Measurements from ENCODE around the gene N4BP3.
A peak's percentile ranks its signal among the peaks of the same experiment; 100 is the strongest.
"Not testable (repeated sequence)": the region's sequence is repeated elsewhere in the genome, so short reads cannot be mapped to it uniquely, and the experiment has no call there.

Gene N4BP3

GRCh38 chr5:178123094-178123965 lies 10.0 kb downstream of the N4BP3 start:
- DNase-seq, result no peak

GRCh38 chr5:178123966-178124925 lies 10.9 kb downstream of the N4BP3 start:
- DNase-seq, result no peak

GRCh38 chr5:178125253-178125906 lies 12.0 kb downstream of the N4BP3 start:
- no peak for DNase-seq

- no peak for DNase-seq
These were observed 13.2 kb downstream of the N4BP3 start for GRCh38 chr5:178126556-178126955.

- not testable (repeated sequence) for DNase-seq
These were observed 14.1 kb downstream of the N4BP3 start for GRCh38 chr5:178127300-178128009.

- no peak for DNase-seq
These were observed 16.0 kb downstream of the N4BP3 start for GRCh38 chr5:178129296-178129695.

GRCh38 chr5:178130234-178130575 lies 16.9 kb downstream of the N4BP3 start:
- DNase-seq, result not testable (repeated sequence)

- DNase-seq, result peak; percentile 77
These were observed 17.5 kb downstream of the N4BP3 start, which contains the start of gene RMND5B for GRCh38 chr5:178130576-178131445. Gene RMND5B (plus strand): TSS chr5:178131014. CDS start chr5:178138120, 7,106 bp downstream.

GRCh38 chr5:178131446-178131996 lies 18.2 kb downstream of the N4BP3 start:
- no peak for DNase-seq

- DNase-seq, result no peak
These were observed 23.7 kb downstream of the N4BP3 start for GRCh38 chr5:178136990-178137389.

GRCh38 chr5:178137991-178138390 lies 24.7 kb downstream of the N4BP3 start:
- no peak for DNase-seq

- no peak for DNase-seq
These were observed 28.2 kb downstream of the N4BP3 start for GRCh38 chr5:178141550-178141949.

- no peak for DNase-seq
These were observed 29.3 kb downstream of the N4BP3 start for GRCh38 chr5:178142642-178143041.

GRCh38 chr5:178143246-178143645 lies 29.9 kb downstream of the N4BP3 start:
- no peak for DNase-seq

GRCh38 chr5:178143901-178144300 lies 30.6 kb downstream of the N4BP3 start:
- DNase-seq, result no peak

- DNase-seq, result peak; percentile 76
These were observed 32.9 kb downstream of the N4BP3 start for GRCh38 chr5:178145965-178146820.

- no peak for DNase-seq
These were observed 34.1 kb downstream of the N4BP3 start for GRCh38 chr5:178147406-178147805.

GRCh38 chr5:178149199-178149932 lies 36.0 kb downstream of the N4BP3 start:
- DNase-seq, result no peak
